Keratinocyte (primary cell): ENCODE data around the gene NPY4R2.
"Not testable (repeated sequence)": the region's sequence is repeated elsewhere in the genome, so short reads cannot be mapped to it uniquely, and the experiment has no call there.

Source experiments
- CTCF ChIP-seq, 3 experiments: IDR thresholded peaks in 1 of 3; conservative IDR thresholded peaks in 1 of 3; optimal IDR thresholded peaks in 1 of 3; 2 replicates in 2 of 3; 3 replicates in 1 of 3; pipeline versions ENCODE3 to v1.5.1; 2011; ENCODE audit warnings: low read length in 3 of 3, mild to moderate bottlenecking in 3 of 3, moderate library complexity in 2 of 3, control low read depth in 1 of 3, inconsistent platforms in 1 of 3; ENCODE audit not compliant: insufficient read depth in 2 of 3; ENCODE audit errors: extremely low read depth in 1 of 3
- EZH2 ChIP-seq: IDR thresholded peaks from one replicate; pipeline ENCODE4 v1.6.1; 2012; ENCODE audit warnings: inconsistent platforms, mild to moderate bottlenecking, low read length, moderate library complexity

GRCh38 chr10:47886827-47887226, 31.6 kb upstream of the NPY4R2 start:
- not testable (repeated sequence) for TF ChIP-seq EZH2; CTCF (optimal IDR thresholded peaks at IDR 0.05 in 1 of 3, IDR thresholded peaks at IDR 0.05 in 1 of 3, conservative IDR thresholded peaks at IDR 0.05 in 1 of 3; ENCODE audit: extremely low read depth in 1 of 3, insufficient read depth in 2 of 3, low read length in 3 of 3)
